SU-DHL-6 (cell line): Measurements from ENCODE around the gene GPR35.

Experiments used
- H2AFZ ChIP-seq: fragments of 200-600 bp; sonication (generic); 2 replicates; pipeline ENCODE4 v1.6.1; 2014; ENCODE audit warnings: low read depth, mild to moderate bottlenecking, moderate library complexity, mixed read lengths, antibody characterized with exemption, low read length; ENCODE audit not compliant: severe bottlenecking
- H3F3A ChIP-seq: fragments of 200-600 bp; shearing (Covaris generic); 2 replicates; pipeline ENCODE4 v1.6.0; 2016; ENCODE audit warnings: antibody characterized with exemption, mild to moderate bottlenecking; ENCODE audit not compliant: insufficient read depth
- H3K27ac ChIP-seq: fragments of 200-600 bp; sonication (generic); 2 replicates; pipeline ENCODE4 v1.5.1; 2016; ENCODE audit warnings: low read depth, mild to moderate bottlenecking, low read length, moderate library complexity, mixed read lengths
- H3K27me3 ChIP-seq: fragments of 200-600 bp; sonication (generic), shearing (Covaris generic); 2 replicates; pipeline ENCODE4 v1.6.0; 2014; ENCODE audit warnings: mild to moderate bottlenecking, low read length
- H3K36me3 ChIP-seq: fragments of 200-600 bp; sonication (generic); 2 replicates; pipeline ENCODE4 v1.6.1; 2014; ENCODE audit warnings: mild to moderate bottlenecking, low read length, mixed read lengths
- H3K4me2 ChIP-seq: fragments of 300-600, 200-600 bp; shearing (Covaris generic), sonication (generic); 2 replicates; pipeline ENCODE4 v1.6.0; 2014; ENCODE audit warnings: low read length, low read depth, mild to moderate bottlenecking; ENCODE audit not compliant: poor library complexity, severe bottlenecking
- H3K4me3 ChIP-seq: fragments of 200-600 bp; sonication (generic); 2 replicates; pipeline ENCODE4 v1.5.1; 2014; ENCODE audit warnings: antibody characterized with exemption, low read length, mild to moderate bottlenecking, mixed read lengths; ENCODE audit not compliant: insufficient read depth, poor library complexity, severe bottlenecking
- H3K79me2 ChIP-seq: fragments of 200-600 bp; sonication (generic); 2 replicates; pipeline ENCODE4 v1.6.1; 2014; ENCODE audit warnings: mild to moderate bottlenecking, low read length, moderate library complexity; ENCODE audit not compliant: insufficient read depth
- H3K9ac ChIP-seq: fragments of 200-600 bp; sonication (generic); 2 replicates; pipeline ENCODE4 v1.7.0; 2014; ENCODE audit warnings: mild to moderate bottlenecking, low read length
- H3K9me2 ChIP-seq: fragments of 200-600 bp; sonication (generic); replicated peaks from 2 replicates; pipeline ENCODE4 v1.6.1; 2014; ENCODE audit warnings: low read length; ENCODE audit not compliant: insufficient read depth
- H3K9me3 ChIP-seq: fragments of 200-600 bp; sonication (generic); 2 replicates; pipeline ENCODE4 v1.6.1; 2014; ENCODE audit warnings: low read length, mixed read lengths; ENCODE audit not compliant: insufficient read depth
- H4K20me1 ChIP-seq: fragments of 200-600 bp; sonication (generic); 2 replicates; pipeline ENCODE4 v1.6.1; 2014; ENCODE audit warnings: low read depth, mild to moderate bottlenecking, antibody characterized with exemption, low read length, moderate library complexity, mixed read lengths
- EZH2phosphoT487 ChIP-seq: fragments of 200-600 bp; sonication (generic), shearing (Covaris generic); conservative IDR thresholded peaks from 2 replicates; pipeline ENCODE4 v1.6.1; 2018; ENCODE audit warnings: mild to moderate bottlenecking, antibody characterized with exemption, low read length, moderate library complexity, mixed read lengths
- TF ChIP-seq, protein P1 (sequence below): fragments of 200-600 bp; sonication (generic); IDR thresholded peaks from one replicate; pipeline ENCODE4 v1.5.1; 2017; ENCODE audit warnings: antibody characterized with exemption, mild to moderate bottlenecking, low read length, moderate library complexity; ENCODE audit not compliant: insufficient read depth, poor library complexity, severe bottlenecking

The GPR35 gene

DNA sequence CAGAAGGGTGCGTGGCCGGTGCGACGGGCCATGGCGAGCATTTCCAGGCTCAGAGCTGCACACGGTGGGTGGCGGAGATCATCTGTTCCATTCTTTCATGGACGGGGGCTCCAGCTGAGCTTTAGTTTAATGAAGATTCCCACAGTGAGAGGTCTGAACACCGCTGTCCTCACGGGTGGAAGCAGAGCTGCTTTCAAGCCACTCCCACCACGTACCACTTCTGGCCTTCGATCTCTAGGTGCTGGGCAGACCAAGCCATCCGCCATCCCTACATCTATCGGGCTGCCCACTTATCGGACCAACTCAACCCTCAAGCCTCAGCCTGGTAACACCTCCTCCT lies 18.5 kb downstream of the GPR35 start:
- Histone ChIP-seq H3K27ac (no peak overlapping the region), H3K4me3 (no peak overlapping the region), H3K9me2 (no peaks in the 10 kb centered on the region), H2AFZ (no peak overlapping the region), H3K79me2 (no peaks in the 10 kb centered on the region), H3K9ac (no peak overlapping the region), H3K27me3 (no peaks in the 10 kb centered on the region), H4K20me1 (no peaks in the 10 kb centered on the region), H3K9me3 (no peaks in the 10 kb centered on the region), H3K4me2 (no peak overlapping the region), H3K36me3 (no peaks in the 10 kb centered on the region), H3F3A (no peaks in the 10 kb centered on the region)
- TF ChIP-seq, protein P1, sequence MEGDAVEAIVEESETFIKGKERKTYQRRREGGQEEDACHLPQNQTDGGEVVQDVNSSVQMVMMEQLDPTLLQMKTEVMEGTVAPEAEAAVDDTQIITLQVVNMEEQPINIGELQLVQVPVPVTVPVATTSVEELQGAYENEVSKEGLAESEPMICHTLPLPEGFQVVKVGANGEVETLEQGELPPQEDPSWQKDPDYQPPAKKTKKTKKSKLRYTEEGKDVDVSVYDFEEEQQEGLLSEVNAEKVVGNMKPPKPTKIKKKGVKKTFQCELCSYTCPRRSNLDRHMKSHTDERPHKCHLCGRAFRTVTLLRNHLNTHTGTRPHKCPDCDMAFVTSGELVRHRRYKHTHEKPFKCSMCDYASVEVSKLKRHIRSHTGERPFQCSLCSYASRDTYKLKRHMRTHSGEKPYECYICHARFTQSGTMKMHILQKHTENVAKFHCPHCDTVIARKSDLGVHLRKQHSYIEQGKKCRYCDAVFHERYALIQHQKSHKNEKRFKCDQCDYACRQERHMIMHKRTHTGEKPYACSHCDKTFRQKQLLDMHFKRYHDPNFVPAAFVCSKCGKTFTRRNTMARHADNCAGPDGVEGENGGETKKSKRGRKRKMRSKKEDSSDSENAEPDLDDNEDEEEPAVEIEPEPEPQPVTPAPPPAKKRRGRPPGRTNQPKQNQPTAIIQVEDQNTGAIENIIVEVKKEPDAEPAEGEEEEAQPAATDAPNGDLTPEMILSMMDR: no peak
- TF ChIP-seq EZH2phosphoT487: no peak

DNA sequence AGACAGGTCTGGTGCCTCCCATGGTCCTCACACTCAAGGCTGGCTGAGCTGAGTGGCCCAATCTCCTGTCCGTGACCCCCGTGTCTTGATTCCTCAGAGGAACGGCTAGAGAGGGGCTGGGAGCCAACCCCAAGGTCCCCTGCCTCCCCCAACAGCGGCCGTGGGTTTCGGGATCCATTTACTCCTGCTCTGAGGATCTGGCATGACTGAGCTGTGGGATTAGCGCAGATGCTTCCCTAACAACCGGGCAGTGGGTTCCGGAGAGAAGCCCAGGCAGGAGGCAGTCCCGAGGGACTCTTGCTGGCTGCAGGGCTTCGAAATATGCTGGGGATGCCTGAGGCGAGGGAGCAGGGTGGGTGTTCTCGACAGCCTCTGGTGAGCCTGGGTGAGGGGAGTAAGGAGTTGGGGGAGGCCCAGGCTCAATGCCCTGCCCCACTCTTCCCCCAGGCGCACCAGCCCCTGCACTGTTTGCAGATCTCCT lies 18.9 kb downstream of the GPR35 start:
- Histone ChIP-seq H3K9ac (no peak overlapping the region), H3K9me3 (no peaks in the 10 kb centered on the region), H3K4me2 (no peak overlapping the region), H3K4me3 (no peak overlapping the region), H3K79me2 (no peaks in the 10 kb centered on the region), H3K36me3 (no peaks in the 10 kb centered on the region), H3F3A (no peaks in the 10 kb centered on the region), H3K27me3 (no peaks in the 10 kb centered on the region), H3K9me2 (no peaks in the 10 kb centered on the region), H3K27ac (no peak overlapping the region), H2AFZ (no peak overlapping the region), H4K20me1 (no peaks in the 10 kb centered on the region)
- TF ChIP-seq EZH2phosphoT487: no peak
- TF ChIP-seq, protein P1: no peak

- Histone ChIP-seq H2AFZ (no peak overlapping the region), H3K9me2 (no peaks in the 10 kb centered on the region), H3K4me2 (no peak overlapping the region), H3K9ac (no peak overlapping the region), H3K36me3 (no peaks in the 10 kb centered on the region), H3K27me3 (no peaks in the 10 kb centered on the region), H3K27ac (no peak overlapping the region), H3K9me3 (no peaks in the 10 kb centered on the region), H4K20me1 (no peaks in the 10 kb centered on the region), H3K79me2 (no peaks in the 10 kb centered on the region), H3F3A (no peaks in the 10 kb centered on the region), H3K4me3 (no peak overlapping the region)
- TF ChIP-seq, protein P1: no peak
- TF ChIP-seq EZH2phosphoT487: no peak
Measured at GRCh38 chr2:240644859-240645301, 19.6 kb downstream of the GPR35 start.
